PFSK-1 (cell line): ENCODE data around the gene NRG3.

Source experiments
- FOXP2 ChIP-seq: optimal IDR thresholded peaks from 2 replicates; pipeline ENCODE3; 2011; ENCODE audit warnings: borderline replicate concordance, control low read depth, inconsistent platforms; ENCODE audit not compliant: insufficient read depth; ENCODE audit errors: extremely low read length, extremely low read depth
- POLR2AphosphoS5 ChIP-seq: IDR thresholded peaks from 2 replicates; pipeline ENCODE4 v1.6.1; 2012; ENCODE audit warnings: low read depth, mild to moderate bottlenecking, control low read depth, low read length, moderate library complexity
- SIN3A ChIP-seq: IDR thresholded peaks from 2 replicates; pipeline ENCODE4 v1.6.1; 2012; ENCODE audit warnings: mild to moderate bottlenecking, low read length, moderate library complexity, borderline replicate concordance; ENCODE audit not compliant: insufficient read depth
- TAF1 ChIP-seq: IDR thresholded peaks from 2 replicates; pipeline ENCODE4 v1.6.1; 2012; ENCODE audit warnings: low read length, control low read depth, borderline replicate concordance; ENCODE audit not compliant: insufficient read depth
- TF ChIP-seq, protein P1 (sequence below), 2 experiments: IDR thresholded peaks; 2 replicates each; pipeline versions ENCODE4 v1.6.1 to v1.8.0; 2011 to 2012; ENCODE audit warnings: low read depth in 2 of 2, low read length in 2 of 2, control low read depth in 1 of 2, inconsistent platforms in 1 of 2, mild to moderate bottlenecking in 1 of 2, moderate library complexity in 1 of 2; ENCODE audit not compliant: insufficient read depth in 1 of 2

- TF ChIP-seq TAF1 (no peak), POLR2AphosphoS5 (no peak), SIN3A (no peak), FOXP2 (no peak)
- TF ChIP-seq, protein P1, sequence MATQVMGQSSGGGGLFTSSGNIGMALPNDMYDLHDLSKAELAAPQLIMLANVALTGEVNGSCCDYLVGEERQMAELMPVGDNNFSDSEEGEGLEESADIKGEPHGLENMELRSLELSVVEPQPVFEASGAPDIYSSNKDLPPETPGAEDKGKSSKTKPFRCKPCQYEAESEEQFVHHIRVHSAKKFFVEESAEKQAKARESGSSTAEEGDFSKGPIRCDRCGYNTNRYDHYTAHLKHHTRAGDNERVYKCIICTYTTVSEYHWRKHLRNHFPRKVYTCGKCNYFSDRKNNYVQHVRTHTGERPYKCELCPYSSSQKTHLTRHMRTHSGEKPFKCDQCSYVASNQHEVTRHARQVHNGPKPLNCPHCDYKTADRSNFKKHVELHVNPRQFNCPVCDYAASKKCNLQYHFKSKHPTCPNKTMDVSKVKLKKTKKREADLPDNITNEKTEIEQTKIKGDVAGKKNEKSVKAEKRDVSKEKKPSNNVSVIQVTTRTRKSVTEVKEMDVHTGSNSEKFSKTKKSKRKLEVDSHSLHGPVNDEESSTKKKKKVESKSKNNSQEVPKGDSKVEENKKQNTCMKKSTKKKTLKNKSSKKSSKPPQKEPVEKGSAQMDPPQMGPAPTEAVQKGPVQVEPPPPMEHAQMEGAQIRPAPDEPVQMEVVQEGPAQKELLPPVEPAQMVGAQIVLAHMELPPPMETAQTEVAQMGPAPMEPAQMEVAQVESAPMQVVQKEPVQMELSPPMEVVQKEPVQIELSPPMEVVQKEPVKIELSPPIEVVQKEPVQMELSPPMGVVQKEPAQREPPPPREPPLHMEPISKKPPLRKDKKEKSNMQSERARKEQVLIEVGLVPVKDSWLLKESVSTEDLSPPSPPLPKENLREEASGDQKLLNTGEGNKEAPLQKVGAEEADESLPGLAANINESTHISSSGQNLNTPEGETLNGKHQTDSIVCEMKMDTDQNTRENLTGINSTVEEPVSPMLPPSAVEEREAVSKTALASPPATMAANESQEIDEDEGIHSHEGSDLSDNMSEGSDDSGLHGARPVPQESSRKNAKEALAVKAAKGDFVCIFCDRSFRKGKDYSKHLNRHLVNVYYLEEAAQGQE (IDR thresholded peaks at IDR 0.05; ENCODE audit: insufficient read depth in 1 of 2, low read depth in 2 of 2, low read length in 2 of 2), result no peak
These were observed 46.7 kb upstream of the NRG3 start for GRCh38 chr10:81828251-81828650.
